GM18517 (cell line): ENCODE data around the gene ACSM3.
A peak's percentile ranks its signal among the peaks of the same experiment; 100 is the strongest.
"Not testable (repeated sequence)": the region's sequence is repeated elsewhere in the genome, so short reads cannot be mapped to it uniquely, and the experiment has no call there.

Source experiments
- ATAC-seq: cut with Tn5 transposase; IDR thresholded peaks from one replicate; pipeline ENCODE4 v1.9.1; 2021; ENCODE audit warnings: mild to moderate bottlenecking, moderate library complexity; ENCODE audit not compliant: unreplicated experiment

ACSM3 gene, protein sequence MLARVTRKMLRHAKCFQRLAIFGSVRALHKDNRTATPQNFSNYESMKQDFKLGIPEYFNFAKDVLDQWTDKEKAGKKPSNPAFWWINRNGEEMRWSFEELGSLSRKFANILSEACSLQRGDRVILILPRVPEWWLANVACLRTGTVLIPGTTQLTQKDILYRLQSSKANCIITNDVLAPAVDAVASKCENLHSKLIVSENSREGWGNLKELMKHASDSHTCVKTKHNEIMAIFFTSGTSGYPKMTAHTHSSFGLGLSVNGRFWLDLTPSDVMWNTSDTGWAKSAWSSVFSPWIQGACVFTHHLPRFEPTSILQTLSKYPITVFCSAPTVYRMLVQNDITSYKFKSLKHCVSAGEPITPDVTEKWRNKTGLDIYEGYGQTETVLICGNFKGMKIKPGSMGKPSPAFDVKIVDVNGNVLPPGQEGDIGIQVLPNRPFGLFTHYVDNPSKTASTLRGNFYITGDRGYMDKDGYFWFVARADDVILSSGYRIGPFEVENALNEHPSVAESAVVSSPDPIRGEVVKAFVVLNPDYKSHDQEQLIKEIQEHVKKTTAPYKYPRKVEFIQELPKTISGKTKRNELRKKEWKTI

DNA sequence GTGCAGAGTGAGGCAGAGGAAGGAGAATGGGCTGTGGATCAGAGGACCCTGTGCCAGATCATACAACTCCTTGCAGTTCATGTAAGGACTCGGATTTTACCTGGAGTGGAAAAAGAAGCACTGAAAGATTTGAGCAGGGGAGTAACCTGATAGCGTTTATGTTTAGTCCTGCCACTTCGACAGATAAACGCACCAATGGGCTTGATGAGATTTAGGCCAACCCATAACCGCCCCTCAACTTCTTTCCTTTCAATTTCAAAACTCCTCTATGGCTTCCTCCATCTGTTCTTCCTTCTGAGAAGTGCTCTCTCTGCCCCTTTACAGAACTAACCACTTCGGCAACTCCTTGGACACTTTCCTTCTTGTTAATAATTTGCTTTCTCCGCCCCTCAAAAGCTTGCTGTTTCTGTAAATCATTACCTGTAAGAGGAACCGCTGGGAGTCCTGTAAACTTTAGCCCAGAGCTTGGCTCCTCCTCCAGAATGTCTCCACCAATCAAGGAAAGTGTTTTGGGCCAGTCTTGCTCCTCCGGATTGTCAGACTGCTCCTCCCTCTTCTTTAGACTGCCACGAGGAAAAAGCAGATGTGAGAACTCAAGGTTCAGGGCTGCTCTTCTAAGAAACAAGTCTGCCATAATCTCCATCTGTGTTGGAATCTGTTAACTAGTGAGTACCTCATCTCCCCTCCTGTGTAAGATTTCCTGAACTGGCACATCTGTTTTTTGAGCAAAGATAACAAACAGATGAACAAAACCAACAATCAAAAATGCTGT lies at the start of gene ACSM3:
Gene ACSM3 (plus strand): TSS at position 554 of the 772 bp plus-strand sequence. CDS start 6,021 bp downstream, outside the sequence.
- ATAC-seq: peak; percentile 97

DNA sequence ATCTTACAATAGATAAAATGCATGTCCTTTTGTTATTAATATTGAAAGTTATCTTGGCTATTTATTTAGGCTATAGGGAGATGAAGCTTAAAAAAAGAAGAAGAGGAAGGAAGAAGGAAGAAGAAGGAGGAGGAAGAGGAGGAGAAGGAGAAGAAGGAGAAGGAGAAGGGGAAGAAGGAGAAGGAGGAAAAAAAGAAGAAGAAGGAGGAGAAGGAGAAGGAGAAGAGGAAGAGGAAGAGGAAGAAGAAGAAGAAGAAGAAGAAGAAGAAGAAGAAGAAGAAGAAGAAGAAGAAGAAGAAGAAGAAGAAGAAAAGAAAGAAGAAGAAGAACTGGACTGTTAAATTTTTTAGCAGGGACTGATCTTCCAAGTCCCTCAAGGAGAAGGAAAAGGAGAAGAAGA lies 46.1 kb upstream of the ACSM3 start:
- not testable (repeated sequence) for ATAC-seq

DNA sequence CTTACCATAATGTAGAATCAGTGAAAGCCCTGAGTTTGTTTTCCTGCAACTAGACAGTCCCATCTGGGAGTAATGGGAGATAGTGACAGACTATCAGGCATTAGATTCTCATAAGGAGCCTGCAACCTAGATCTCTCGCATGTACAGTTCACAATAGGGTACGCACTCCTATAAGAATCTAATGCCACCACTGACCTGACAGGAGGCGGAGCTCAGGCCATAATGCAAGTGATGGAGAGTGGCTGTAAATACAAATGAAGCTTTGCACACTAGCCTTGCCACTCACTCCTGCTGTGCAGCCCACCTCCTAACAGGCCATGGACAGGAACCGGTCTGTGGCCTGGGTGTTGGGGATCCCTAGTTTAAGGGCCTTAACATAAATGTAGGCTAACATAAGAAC lies 43.6 kb upstream of the ACSM3 start:
- ATAC-seq: no peak

DNA sequence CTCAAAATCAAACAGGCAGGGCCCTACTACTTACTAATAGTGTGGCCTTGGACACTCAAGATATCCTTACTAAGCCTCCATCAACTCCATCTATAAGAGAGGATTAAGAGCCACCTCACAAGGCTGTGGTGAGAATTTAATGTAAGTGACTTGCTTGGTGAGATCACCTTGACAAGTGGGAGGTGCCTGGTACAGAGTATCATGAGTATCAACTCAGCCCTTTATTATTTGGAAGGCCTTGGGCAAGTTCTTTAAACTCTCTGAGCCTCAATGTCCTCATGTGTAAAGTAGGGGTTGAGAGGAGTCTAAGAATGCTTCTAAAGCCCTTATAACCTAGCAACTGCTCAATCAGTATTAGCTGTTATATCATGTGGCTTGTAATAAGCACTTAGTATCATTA lies 37.2 kb upstream of the ACSM3 start:
- ATAC-seq: no peak

DNA sequence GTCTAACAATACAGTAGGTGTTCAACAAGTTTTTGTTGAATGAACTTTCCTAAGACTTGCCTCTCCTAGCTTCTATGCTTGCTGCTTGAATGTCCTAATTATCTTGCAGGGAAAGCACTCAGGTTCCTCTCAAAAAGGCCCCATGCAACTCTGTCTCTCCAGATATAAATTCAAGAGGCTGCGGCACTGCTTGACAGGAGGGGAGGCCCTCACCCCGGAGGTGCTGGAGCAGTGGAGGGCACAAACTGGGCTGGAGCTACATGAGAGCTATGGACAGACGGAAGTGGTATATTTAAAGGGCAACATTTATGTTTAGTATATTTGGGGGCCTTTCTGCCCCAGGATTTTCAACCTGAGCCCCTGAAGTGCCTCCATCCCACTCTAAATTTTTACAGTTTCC lies 36.6 kb upstream of the ACSM3 start:
- no peak for ATAC-seq

DNA sequence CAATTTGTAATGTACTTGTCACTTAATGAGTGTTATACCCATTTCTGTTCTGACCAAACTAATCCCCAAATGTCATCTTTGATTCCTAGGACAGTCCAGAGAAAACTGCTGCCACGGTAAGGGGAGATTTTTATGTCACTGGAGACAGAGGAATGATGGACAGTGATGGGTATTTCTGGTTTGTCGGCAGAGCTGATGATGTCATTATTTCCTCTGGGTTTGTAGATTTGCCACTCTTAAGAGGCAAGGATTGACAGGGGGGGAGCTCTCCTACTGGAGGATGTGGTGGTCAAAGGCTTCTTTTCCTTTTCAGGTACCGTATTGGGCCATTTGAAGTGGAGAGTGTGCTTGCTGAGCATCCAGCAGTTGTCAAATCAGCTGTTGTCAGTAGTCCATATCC lies 34.7 kb upstream of the ACSM3 start:
- ATAC-seq: no peak

DNA sequence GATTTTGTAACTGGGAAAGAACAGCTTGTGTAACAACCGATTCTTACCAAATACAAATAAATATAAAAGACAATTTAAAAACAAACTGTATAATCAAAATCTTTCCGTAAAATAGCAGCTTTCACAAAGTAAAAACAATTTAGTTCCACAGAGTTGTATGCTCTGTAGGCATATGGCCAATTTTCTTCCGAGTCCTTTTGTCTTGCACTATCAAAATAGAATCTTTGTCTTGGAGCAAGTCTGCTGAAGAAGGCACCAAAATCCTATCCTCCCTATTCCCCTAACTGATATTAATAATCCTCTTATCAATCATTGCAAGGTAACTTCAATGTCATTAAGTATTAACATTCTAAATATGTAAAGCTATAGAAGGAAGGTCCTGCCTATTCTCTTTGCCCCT lies 29.8 kb upstream of the ACSM3 start:
- no peak for ATAC-seq

DNA sequence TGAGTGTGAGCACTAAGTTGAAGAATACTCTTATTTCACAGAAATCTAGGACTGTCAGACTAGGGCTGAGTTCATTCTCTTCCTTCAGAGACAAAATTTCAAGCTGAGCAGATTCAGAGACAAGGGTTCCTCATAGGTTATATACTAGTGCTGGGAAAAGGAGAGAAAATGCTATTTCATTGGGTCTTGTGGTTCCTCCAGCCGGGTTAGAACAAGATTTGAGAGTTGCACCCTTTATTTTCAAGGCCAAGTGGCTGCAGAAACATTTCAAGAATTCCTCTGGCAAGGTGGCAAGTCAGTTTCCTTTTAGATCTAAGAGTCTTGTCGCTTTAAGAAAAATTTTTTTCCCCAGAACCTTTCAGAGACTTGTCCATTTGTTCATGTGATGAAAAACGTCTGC lies 29.0 kb upstream of the ACSM3 start:
- no peak for ATAC-seq

DNA sequence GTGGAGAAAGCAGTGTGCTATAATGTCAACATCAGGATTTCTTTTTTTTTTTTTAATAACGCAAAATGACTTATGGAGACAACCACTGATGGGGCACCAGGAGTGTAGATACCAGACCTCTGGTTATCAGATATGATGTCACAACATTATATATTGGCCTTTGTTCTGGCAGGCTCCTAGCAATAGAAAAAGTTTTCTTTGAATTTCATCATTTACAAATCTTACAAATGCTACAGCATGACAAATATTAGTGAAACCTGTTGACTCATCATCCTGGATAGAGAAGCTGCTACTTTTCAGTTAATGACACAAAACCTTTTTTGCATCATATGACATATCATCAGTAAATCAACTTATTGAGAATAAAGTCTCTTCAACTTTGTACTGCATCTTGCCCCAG lies 28.3 kb upstream of the ACSM3 start:
- no peak for ATAC-seq

DNA sequence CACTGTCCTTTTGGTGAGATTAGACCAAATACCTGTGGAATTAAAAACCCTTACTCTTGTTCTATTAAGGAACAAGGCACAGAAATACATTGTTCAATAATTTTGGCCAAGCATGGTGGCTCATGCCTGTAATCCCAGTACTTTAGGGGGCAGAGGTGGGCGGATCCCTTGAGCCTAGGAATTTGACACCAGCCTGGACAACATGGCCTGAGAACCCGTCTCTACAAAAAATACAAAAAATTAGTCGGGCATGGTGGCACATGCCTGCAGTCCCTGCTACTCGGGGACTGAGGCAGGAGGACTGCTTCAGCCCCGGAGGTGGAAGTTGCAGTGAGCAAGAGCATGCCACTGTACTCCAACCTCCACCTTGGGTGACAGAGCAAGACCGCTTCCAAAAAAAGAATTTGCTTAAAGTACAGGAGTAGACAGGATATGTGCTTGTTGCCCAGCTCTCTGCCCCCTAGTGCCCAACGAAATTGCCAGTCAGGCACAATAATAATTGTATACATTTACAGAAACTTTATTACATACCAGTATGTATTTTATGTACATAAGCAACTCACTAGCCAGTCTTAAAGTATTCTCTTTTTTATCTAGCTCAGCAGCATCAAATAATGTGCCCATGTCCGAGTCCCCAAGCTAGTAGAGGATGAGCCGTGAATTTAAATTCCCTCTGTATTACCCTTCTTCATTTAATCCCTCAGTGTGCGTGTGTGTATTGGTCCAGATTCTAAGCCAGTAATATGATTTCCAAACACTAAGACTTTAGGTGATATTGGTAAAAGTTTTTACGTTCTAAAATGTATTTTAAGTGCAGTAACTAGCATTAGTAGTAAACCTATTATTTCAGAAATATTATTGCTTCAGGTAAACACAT lies 23.6 kb upstream of the ACSM3 start:
- ATAC-seq: no peak

DNA sequence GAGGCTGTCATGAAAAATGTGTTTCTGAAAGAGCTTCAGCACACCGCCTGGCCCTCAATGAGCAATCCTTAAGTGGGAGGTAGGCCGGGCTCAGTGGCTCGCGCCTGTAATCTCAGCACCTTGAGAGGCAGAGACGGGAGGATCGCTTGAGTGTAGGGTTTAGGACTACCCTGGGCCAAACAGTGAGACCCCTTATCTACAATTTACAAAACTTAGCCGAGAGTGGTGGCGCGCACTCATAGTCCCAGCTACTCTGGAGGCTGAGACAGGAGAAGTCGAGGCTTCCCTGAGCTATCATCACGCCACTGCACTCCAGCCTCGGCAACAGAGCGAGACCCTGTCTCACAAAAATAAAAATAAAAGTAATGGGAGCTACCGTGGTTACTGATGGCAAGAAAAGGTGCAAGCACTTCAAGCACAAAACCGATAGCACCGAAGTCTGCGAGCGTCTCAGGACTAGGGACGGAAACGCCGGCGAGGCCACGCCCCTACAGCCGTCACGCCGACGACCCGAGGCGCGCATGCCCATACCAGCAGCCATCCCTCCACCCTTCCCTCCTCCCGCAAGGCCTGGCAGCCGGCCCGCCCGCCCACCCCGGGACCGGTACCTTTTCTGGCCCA lies 22.8 kb upstream of the ACSM3 start:
- peak; percentile 60 for ATAC-seq

DNA sequence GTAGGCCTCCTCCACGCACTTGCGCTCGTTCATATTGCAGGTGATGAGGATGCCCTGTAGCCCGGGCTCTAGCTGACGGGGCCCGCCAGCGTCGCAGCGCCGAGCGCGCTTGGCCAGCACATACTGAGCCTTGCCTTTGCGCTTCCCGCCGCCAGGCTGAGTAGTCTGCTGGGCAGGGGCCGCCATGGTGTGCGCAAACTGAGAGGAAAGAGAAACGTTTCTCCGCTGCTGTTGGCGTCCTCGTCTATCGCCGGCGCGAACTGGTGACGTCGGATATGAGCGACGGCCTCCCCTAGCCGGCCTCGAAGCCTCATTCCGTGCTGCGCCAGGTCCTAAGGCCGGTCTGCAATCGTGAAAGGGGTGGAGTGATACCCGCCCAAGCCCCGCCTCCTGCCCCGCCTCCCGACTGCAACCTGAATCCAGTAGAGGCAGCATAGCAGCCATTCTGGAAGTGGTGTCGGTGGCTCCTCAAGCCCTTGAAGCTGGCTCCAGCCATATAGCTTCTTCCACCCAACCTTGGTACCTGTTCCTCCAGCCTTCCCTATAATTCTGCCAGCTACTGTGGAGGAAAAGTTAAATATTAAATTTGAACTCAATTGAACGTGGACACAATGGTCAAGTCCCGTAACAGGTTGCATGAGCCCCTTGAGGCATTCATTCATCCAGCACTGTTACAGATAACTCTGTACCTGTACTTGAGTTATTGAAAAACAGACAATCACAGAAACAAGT lies 22.1 kb upstream of the ACSM3 start, which contains the start of gene THUMPD1:
Gene THUMPD1 (minus strand): TSS at position 265 of the 732 bp plus-strand sequence. CDS start 79 bp downstream, at position 186.
- peak; percentile 72 for ATAC-seq

DNA sequence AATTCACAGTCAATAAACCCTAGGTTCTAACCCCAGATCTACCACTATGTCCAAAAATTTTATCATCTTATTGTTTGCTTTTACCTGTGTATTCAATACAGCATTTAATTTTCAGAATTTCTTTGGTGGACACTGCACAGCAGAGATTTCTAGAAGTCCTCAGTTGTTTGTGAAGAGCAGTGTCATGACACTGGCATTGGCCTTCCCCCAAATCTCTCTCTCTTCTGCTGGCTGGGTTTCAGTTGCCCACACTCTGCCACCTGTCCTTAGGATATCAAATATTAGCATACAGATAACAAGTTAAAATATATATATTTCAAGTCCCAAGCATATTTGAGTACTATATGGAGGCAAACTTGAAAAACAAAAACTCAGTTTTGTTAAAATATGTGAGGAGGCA lies 20.2 kb upstream of the ACSM3 start:
- ATAC-seq: no peak

DNA sequence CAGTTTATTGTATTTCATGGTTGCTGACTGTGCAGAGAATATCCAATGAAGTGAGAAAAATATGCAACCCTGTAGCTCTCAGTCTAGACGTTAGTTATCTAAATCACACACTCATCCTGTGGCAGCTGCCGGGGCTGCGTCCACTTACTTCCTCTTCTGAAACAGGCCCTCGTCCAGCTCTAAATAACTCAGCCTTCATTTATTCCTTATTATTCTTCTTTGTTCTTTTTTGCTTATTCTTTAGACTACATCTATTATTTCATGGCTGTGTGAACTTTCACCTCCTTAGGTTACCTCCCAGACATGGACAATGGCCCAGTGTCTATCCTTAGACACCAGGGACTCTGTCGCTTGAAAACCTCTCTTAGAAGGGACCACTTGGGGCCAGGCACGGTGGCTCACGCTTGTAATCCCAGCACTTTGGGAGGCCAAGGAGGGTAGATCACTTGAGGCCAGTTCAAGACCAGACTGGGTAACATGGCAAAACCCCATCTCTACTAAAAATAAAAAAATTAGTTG lies 18.8 kb upstream of the ACSM3 start:
- no peak for ATAC-seq

DNA sequence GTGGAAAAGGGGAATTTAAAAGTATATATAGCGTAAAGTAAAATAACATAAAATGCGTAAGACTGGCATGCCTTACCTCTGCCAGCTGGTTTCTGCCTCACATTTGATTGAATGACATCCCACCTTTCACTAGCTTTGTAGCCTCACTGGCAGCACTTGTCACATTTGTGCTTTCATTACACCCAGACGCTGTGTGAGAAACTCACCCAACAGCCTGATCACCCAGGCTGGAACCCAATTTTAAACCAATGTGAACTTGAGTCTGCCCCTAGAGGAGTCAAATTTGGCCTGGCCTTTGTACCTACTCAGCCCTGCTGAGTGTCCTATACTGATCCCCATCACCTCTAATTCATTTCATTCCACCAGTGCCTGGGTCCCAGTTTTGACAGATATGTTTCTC lies 17.4 kb upstream of the ACSM3 start:
- no peak for ATAC-seq

DNA sequence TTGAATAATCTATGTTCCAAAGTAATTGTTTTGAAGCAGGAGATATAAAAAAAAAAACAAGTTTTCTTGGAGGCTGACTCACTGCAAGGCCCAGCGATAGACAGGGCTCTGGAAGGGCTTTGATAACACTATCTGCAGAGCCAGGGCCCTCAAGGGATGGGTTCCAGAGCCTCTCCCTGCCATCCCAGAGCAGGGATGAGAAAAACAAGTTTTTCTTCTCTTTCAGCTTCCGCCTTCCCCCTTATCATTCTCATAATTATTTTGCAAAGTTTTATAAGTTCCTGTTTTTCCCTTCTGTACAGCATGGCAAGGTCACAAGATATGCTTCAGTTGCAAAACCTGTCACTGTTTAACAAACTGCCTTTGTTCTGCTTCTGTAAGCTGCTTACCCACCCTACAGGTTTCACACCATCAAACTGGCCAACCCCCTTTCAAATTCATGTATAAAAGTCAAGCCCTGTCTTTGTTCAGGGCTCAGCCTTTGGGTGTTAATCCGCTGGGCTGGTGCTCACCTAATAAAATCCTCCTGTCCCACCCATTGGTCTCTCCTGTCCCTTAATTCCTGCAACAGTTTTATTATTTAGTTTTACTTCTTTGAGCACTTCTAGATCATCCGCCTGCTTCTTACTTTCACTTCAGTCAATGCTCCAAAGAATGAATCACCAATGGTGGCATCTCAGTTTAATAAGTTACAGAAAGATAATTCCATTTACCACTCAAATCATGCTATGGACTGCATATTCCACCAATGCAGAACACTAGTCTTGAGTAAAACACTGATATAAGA lies 16.6 kb upstream of the ACSM3 start:
- ATAC-seq: no peak

DNA sequence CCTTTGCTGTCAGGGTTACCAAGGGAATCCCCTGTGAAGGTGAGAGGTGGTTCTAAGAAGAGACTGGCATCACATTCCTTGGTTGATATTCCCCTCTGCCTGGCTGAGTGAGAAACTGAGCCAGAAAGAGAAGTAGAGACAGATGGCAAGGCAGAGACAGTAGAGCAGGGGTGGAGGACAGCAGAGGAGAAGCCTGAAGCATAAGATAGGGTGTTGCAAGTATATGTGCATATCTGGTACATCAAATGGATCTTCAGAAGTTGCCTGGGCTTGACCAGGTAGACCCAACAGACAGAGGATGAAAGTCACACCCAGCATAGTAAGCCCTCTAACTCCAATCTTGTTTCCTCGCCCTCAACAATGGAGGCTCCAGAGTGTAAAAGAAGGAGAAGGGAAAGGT lies 14.3 kb upstream of the ACSM3 start:
- ATAC-seq: no peak

DNA sequence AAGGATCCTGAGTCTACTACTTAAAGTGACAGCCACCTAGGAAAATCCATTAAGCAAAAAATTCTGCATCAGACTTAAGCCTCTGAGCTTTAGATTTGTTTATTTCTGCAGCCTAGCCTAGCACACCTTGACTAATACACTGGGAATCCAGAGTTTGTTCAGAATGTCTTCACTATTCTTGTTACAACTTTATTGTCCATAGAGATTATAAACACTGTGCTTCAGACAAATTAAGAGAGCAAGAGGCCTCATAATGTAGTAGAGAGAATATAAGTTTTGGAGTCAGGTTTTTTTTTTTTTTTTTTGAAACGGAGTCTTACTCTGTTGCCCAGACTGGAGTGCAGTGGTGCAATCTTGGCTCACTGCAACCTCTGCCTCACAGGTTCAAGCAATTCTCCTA lies 13.3 kb upstream of the ACSM3 start:
- ATAC-seq: no peak

DNA sequence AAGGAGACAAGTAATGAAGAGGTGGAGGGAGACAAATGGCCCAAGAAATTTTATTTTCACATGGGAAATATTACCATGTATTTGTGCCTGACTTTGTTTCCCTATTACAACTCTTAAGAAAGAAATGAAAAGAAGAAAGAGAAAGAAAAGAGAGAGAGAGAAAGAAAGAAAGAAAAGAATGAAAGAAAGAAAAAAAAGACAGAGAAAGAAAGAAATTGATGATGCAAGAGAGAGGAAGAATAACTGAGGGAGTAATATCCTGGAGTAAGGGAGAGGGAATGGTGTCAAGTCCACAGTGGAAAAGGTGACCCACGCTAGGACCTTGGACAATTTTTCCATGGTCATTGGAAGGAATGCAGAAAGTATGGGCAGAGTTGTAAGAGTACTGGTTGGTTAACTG lies 10.1 kb upstream of the ACSM3 start:
- no peak for ATAC-seq
